ENCODE data around the gene MANF.
"Not testable (repeated sequence)": the region's sequence is repeated elsewhere in the genome, so short reads cannot be mapped to it uniquely, and the experiment has no call there.

Gene MANF

DNA sequence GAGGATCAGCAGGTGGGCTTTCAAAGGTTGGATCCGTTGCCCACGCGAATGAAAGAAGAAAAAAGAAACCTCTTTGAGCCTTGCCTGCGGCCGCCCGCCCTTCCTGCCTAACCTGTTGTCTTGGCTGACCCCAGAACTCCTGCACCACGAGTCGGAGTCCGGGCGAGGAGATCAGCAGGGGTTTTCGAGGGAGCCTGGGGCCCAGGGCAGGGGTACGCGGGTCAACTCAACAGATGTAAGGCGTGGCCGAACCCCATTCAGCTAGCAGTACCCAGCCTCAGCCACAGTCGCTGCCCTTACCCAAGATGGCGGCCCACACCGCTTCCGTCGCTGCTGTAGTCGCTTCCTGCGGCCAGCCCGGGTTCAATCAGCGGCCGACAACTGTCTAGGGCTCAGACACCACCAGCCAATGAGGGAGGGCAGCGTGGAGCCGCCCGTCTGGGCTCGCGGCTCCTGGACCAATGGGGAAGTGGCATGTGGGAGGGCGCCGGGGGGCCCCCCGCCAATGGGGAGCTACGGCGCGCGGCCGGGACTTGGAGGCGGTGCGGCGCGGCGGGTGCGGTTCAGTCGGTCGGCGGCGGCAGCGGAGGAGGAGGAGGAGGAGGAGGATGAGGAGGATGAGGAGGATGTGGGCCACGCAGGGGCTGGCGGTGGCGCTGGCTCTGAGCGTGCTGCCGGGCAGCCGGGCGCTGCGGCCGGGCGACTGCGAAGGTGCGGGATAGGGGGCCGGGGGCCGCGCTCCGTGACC is at the start of gene MANF:
TSS of gene MANF (plus strand) at position 566 of the 748 bp plus-strand sequence. CDS start at position 618, 52 bp downstream.
- DNase-seq: peak; percentile 93 to 94

DNA sequence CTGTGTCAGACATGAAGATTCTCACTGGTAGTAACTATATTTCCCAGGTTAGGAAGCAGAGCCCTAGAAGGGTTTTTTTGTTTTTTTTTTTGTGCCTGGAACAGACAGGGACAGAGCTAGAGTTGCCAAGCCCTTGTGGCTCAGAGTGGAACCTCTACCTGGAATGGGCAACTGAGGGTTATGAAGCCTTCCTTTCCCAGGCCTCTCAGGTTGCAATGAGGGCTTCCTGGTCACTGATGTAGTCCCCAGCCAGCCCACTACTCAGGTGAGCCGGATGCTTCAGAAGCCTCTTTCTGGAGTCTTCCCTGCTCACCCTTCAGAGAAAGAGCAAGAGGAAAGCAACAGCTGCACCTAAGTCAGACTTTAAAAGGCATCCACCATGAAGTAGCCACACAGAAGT is 48.8 kb upstream of the MANF start:
- no peak for DNase-seq

DNA sequence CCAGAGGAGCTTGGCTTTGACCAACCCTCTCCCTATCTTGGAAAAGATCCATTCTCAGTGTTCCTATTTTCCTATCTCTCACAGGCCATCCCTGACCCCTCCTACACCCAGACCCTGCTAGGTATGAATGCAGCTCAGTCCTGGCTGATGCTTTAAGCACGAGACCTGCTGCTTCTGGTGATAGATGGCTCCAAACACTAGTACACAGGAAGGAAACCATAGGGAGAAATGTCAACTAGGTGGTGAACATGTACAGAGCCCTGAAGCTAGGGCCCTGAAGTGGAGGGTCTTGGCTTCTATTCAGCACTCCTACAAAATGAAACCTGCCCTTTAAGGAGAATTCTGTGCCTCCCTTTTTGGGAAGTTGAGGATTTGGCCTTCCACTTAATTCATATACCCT is 47.4 kb upstream of the MANF start:
- DNase-seq: no peak

DNA sequence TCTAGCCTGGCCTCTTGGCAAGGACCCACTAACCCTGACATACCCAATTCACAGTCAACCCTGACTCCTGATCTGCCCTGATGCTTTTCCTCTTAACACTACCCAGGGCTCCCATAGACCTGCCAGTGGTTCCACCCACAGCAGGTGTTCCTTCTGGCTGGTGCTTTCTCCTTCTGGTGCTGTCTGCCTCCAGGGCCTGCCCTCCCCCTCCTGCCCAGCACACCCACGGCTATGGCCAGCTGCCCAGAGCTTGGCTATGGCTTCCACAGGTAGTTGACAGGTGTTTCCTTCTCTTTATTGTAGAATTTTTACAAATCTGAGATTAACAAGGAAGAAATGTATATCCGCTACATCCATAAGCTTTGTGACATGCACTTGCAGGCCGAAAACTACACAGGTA is 46.5 kb upstream of the MANF start:
- DNase-seq: no peak

DNA sequence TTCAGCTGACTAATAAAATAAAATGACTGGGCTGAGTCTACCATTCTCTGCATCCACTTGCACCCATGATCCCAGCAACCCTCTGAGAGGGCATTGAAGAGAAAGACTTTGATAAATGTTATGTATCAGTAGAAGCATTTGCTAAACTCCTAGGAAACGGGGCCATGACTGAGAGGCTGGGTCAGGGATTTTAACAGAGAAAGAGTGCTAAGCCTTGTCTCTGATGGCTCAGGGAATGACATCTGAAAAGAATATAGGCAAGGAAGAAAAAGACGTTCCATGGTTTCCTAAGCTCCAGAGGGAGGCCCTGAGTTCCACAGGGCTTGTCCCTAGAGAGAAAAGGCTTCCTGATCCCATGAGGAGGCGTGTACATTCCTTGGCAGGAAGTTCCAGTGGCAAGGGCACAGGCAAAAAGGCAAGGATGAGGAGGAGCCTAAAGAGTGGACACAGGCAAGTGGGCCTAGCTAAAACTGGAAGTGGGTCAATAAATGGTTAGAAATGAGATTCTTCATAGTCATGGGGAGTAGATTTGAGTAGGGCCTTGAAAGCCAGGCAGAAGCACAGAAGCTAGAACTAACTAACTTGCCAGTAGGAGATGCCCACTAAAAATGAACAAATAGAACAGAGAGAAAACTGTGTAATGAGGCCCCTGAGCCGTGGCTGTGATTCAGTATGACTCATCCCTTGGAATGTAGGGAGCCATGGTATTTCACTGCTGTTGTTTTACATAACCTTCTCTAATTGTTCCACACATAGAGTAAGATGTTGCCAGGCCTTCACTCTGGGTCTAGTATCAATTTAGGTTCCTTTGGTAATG is 44.9 kb upstream of the MANF start:
- DNase-seq: no peak

DNA sequence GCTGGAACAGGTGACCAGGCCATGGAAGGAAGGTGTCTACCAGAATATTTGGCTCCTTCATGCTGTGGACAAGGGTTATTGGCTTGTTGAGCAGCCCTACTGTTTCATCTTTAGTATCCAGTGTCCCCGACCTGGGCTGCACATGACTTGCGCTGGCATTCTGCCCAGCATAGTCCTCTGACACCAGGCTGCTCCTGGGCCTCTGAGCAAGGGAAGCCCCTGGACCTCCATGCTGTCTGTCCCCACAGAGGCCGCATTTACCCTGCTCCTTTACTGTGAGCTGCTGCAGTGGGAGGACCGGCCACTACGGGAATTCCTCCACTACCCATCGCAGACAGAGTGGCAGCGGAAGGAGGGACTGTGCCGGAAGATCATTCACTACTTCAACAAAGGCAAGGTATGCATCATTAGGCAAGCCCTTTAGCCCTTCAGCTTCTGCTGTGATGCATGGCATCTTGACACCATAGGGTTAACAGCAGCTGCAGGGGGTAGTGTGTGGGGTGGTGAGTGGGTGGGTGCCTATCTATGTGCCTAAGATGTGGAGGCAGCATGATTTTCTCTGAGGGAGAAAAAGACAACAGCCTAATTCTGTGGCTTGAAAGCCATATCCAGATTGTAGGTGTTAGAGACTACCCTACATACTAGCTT is 44.0 kb upstream of the MANF start:
- no peak for DNase-seq

DNA sequence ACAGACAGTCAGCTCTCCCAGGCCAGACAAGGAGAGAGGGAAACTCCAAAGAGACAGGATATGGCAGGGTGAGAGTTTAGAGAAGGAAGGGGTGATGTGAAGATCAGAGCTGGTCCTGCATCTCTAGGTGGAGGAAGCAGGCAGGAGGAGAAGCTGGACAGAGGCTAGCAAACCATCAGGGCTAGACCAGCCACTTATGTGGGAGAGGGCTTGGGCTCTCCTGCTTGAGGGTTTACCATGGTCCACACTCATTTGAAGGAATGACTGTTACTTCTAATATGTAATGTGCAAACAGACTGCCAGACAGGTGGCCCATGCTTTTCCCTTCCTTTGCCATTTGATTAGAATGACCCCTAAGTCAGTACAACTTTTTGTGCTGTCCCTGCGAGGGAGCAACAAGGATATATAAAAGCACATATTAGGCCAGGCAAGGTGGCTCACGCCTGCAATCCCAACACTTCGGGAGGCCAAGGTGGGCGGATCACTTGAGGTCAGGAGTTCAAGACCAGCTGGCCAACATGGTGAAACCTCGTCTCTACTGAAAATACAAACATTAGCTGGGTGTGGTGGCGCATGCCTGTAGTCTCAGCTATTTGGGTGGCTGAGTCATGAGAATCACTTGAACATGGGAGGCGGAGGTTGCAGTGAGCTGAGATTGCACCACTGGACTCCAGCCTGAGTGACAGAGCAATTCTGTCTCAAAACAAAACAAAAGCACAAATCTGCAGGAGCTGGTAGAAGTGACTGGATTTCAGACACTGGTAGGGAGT is 41.0 kb upstream of the MANF start:
- DNase-seq: no peak

DNA sequence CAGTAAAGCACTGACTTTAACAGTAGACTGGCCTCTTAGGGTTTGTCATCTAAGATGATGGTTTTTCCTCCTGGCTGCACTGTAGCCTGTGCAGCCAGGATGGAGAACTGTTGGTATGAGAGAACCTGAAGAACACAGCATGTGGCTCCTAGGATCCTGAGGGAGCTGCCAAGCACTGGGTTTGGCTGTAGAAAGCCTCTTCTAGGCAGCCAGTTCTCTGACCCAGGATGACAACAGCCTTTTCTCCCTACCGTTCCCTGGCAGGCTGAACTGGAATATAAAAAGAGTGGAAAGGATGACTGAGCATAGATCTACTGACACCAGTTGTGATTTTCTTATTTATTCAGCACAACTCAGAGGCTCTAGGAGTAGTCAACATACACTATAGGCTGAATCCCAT is 34.3 kb upstream of the MANF start:
- no peak for DNase-seq

DNA sequence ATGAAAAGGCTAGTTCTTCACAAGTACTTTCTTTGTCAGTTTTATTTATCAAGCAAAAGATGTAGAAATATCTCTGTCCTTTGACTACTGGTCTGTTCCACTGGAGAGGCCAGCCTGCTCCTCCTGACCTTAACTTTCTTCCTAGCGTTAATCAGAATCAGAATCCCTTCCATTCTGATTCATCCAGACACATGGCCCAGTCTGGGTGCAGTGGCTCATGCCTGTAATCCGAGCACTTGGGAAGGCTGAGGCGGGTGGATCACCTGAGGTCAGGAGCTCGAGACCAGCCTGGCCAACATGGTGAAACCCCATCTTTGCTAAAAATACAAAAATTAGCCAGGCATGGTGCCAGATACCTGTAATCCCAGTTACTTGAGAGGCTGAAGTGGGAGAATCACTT is 32.0 kb upstream of the MANF start:
- no peak for DNase-seq

DNA sequence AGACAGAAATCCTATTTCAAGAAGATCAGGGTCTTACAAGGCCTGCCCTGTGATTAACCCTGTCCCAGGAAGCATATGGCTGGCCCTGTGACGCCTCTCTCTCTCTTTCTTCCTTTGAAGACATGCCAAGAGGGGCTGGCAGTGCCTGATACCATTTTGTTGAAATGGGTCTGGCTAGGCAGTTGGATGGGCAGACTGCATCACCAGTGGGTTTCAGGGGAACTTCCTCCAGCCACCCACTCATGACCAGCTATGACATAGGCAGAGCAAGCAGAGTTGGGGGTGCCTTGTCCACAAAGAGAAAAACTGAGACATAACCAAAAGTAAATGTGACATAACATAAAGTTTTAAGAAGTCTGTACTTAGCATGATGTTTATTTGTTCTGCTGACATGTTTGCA is 31.4 kb upstream of the MANF start:
- no peak for DNase-seq

DNA sequence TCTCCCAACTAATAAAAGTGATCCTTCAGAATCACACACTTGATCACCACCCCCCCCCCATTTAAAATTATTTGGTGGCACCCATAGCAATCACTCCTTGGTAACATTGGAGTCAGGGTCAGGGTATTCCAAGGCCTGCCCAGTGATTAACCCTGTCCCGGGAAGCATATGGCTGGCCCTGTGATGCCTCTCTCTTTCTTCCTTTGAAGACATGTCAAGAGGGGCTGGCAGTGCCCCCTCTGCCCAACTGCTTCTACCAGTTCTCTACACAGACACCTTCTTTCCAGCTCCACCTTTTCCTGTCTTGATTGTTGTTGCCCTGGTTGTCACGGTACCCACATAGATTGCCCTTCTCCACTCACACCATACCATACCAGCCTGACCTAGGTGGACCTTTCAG is 30.9 kb upstream of the MANF start:
- no peak for DNase-seq

DNA sequence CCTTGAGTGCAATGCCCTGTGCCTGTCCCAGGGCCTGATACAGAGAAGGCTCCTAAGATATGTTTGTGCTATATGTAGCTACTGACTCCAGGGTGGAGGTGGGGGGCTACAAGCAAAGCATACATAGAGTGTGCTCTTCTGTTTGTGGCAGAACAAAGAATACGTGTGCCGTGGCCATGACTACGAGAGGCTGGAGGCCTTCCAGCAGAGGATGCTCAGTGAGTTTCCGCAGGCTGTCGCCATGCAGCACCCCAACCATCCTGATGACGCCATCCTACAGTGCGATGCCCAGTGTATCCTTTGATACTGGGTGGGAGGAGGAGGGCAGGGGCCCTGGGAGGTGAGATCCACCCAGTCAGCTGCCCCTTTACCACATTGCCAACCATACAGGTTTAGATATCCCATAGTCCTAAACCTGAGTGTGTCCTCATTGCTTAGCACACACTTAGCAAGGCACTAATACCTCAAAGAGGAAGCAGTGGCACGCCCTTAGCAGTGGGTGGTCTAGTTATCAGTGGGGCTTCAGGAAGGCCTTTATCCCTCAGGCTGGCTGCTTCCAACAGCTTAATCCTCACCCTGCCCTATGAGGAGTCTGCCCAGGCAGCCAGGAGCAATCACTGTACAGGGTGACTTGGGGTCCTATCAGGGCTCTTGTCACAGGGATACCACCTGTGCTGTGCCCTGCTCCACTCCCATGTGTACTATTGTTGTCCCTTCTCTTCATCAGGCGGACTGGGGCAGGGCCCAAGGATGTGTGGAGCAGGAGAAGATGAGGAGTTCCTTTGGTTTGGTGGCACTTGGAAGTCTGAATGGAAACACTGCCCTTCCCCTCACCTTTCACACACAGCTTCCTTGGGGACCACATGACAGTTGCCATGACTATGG is 30.1 kb upstream of the MANF start:
- no peak for DNase-seq

DNA sequence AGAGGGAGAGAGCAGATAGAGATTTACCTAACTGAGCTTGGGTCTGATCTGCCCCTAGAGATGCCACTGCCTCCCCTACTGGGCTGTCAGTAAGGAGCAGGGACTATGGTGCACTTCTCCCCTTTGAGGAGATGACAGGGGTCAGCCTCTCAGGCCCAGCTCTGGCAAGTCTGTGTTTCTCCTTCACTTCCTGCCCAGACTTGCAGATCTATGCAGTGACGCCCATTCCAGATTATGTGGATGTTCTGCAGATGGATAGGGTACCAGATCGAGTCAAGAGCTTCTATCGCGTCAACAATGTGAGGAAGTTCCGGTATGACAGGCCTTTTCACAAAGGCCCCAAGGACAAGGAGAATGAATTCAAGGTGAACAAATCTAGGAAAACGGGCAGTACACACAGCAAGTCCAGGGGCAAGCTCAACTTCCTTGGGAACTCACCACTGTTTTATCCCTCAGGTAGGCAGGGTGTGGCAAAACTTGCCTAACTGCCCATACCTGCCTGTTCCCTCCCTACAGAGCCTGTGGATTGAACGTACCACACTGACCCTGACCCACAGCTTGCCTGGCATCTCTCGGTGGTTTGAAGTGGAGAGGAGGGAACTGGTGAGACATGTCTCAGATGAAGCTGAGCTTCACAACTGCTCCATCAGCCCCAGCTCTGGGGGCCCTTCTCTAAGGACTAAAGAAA is 29.1 kb upstream of the MANF start:
- DNase-seq: no peak

DNA sequence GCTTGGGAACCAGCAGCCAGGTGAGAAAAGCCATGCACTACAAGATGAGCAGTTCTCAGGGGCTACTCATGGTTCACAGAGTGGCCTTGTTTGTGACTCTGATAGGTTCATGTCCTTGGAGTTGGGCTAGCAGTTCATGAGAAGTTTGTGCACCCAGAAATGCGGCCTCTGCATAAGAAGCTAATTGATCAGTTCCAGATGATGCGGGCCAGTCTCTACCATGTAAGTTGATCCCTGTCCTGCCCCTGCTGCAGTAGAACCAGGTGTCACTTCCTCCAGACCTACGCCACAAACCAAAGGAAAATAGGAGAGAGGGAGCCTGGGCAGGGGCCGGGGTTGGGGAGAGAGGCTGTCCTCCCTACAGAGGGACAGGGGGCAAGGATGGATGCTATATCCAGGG is 27.2 kb upstream of the MANF start:
- DNase-seq: no peak

DNA sequence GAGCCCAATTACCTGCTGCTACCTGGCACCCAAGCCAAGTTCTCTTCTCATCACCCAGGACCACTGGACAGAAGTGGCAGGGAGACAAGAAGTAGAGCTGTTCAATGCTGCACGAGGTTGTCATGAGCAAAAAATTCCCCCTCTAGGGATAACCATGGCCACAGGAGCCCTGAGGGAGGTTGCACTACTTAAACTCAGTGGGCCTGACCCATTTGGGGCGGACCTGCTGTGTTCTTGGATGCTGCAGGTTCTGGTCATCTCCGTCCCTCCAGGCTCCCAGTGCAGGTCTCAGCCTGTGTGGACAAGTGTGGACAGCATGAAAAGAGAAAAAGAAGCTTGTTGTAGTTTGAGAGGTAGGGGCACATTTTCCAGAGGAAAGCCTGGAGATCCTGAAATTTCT is 26.1 kb upstream of the MANF start:
- DNase-seq: no peak

DNA sequence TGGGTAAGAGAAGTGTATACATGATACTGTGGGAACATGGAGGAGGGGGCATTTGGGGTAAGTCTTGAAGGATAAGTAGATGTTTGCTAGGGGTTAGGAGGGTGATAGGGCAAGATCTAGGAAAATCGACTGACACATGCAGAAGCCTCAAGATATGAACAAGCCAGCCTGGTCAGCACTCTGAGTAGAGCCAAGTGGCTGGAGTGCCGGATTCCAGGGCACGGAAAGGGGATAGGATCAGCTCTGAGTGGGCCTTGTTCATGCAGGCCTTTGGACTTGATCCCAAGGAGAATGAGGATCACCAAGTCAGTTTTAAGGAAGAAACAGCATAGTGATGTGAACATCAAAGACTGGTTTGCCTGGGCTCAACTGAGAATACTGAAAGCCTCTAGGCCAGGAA is 24.3 kb upstream of the MANF start:
- DNase-seq: no peak

DNA sequence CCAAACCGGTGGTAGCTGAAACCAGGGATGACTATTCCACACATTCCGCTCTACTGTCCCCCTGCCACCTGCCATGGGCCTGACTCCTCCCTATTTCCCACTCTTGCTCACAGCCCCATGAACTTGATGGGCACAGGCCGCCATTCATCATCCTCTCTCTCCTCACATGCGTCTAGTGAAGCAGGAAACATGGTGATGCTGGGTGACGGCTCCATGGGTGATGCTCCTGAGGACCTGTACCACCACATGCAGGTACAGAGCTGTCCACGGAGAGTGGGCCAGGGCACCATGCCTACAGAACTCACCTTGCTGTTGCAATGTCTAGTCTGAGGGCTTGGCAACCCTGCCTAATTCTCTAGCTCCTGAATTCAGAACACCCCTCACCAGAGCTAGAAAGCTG is 23.3 kb upstream of the MANF start:
- DNase-seq: no peak

DNA sequence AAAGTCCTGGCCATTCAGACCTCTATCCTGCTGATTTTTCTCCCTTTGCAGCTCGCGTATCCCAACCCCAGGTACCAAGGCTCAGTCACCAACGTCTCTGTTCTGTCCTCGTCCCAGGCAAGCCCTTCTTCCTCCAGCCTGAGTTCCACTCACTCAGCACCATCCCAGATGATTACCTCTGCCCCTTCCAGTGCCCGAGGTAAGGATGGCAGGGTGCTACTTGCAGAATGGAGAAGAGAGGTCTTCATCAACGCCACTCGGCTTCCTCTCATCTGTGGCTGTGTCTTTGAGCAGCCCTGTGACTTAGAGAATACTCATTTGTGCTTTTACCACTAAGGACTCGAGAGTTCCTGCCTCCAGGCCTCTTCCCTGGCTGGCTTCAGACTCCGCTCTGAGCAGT is 22.6 kb upstream of the MANF start:
- DNase-seq: no peak

DNA sequence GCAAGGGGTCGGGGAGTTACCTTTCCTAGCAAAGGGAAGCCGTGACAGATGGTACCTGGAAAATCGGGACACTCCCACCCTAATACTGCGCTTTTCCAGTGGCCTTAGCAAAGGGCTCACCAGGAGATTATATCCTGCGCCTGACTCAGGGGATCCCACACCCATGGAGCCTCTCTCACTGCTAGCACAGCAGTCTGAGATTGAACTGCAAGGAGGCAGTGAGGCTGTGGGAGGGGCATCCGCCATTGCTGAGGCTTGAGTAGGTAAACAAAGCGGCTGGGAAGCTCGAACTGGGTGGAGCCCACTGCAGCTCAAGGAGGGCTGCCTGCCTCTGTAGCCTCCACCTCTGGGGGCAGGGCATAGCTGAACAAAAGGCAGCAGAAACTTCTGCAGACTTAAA is 16.8 kb upstream of the MANF start:
- DNase-seq: not testable (repeated sequence)

DNA sequence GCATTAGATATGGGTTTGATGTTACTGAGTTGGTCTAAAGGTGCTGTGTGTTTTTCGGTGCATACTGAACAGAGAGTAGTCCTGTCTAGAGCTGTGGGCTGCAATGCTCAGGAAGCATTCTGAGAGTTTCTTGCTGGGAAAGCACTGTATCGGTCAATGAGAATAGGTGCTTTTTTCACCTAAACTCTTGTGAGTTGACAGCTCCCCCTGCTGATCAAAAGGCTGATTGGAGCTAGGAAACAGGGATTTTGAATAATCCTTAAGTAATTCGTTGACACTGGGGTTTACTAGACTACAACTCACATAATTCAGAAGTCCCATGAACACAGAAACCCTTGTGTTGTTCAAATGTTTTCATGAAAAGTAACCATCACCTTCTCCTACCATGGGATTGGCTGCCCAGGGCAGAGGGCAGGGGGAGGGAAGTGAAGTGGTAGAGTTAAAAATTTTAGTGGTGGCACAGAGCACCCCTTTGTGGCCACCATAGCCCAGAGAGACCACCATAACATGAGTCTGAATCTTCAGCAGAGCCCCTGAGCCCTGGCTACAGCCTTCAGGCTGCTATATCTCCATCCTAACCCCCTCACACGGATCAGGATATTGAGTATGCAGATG is 13.0 kb upstream of the MANF start:
- DNase-seq: peak in 1 of 2 donors; percentile 54

Data from stimulated activated CD4-positive, alpha-beta T cell treated with anti-CD3 and anti-CD28 coated beads, Interleukin-2, amount 100 ng/mL, for 48 hours (primary cell).